OCI-M2 (cell line): ENCODE data around the gene PLET1.
"Not testable (repeated sequence)": the region's sequence is repeated elsewhere in the genome, so short reads cannot be mapped to it uniquely, and the experiment has no call there.

Experiments
- DNase-seq: peaks from one replicate; lab custom pipeline; 2025; ENCODE audit not compliant: unreplicated experiment; lab: John Stamatoyannopoulos, UW

The PLET1 gene

DNA sequence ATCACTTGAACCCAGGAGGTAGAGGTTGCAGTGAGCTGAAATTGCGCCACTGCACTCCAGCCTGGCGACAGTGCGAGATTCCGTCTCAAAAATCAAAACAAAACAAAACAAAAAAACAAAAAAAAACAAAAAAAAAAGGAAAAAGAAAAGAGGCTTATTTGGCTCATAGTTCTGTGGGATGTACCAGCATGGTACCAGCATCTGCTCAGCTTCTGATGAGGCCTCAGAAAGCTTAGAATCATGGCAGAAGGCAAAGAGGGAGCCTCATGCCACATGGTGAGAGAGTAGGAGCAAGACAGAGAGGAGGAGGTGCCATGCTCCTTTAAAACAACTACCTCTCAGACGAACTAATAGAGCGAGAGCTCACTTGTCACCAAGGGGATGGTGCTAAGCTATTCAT, 45.0 kb downstream of the PLET1 start:
- no peak for DNase-seq

DNA sequence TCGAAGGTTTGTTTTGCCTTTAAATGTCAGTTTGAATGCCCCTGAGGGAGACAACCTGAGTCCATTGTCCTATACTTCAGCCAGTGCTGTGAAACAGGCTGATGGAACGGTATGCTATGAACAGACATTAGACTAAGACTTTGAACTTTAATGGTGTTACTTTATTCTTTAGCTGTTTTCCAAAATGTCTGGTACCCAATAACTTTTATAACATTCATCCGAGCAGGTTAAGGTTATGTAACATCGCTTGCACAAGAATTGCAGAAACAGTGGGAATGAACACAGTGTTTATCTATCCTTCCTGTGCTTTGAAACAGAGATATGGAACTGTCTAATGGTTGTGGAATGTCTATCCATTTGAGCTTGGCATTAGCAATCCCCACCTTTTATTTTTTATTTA, 46.9 kb downstream of the PLET1 start:
- DNase-seq: no peak

DNA sequence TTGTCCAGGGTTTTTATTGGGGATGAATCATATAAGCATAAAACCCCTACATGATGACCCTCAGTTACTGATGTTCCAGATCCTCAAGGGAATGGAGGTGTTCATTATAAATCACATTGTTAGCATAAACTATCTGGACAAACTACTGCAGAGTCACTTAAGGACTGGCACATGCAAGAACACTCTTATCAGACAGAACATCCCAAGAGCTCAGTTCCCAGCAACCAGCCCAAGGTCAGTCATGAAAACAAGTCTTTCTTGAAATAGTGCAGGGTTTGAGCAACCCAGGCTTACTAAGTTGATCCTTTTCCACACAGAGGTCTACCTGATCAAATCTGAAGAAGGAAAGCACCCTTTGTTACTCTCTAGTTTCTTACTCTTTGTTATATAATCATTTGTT, 48.0 kb downstream of the PLET1 start:
- DNase-seq: no peak

DNA sequence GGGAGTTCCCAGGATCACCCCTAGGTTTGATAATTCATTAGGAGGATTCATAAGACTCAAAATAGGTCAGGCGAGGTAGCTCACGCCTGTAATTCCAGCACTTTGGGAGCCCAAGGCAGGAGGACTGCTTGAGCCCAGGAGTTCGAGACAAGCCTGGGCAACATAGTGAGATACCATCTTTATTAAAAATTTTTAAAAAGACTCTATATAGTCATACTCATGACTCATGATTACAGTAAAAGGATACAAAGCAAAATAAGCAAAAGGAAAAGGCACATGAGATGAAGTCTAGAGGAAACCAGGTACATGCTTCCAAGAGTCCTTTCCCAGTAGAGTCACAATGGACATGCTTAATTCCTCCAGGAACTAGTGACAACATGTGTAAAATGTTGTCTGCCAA, 48.4 kb downstream of the PLET1 start:
- no peak for DNase-seq

DNA sequence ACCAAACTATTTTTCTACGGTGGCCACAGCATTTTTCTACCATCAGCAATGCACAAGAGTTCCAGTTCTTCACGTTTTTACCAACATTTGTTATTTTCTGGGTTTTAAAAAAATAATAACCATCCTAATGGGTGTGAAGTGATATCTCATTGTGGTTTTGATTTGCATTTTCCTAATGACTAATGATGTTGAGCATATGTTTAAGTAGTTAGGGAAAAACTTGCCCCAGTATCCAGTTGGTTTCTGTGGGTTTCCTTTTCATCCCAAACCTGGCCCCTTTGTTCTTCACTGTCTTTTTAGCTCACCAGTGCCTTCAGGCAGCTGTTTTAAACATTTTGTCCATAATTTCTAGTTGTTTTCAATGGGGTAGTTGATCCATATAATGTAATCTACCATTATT, 49.1 kb downstream of the PLET1 start:
- no peak for DNase-seq

DNA sequence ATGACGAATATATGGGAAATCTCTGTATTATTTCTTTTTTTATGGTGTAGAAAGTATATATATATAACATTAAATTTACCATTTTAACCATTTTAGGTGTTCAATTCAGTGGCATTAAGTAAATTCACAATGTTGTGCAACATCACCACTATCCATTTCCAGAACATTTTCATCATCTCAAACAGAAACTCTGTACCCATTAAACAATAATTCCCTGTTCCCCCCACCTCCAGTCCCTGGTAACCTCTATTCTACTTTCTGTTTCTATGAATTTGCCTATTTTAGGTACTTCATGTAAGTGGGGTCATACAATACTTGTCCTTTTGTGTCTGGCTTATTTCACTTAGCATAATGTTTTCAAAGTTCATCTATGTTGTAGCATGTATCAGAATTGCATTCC, 49.8 kb downstream of the PLET1 start:
- no peak for DNase-seq

DNA sequence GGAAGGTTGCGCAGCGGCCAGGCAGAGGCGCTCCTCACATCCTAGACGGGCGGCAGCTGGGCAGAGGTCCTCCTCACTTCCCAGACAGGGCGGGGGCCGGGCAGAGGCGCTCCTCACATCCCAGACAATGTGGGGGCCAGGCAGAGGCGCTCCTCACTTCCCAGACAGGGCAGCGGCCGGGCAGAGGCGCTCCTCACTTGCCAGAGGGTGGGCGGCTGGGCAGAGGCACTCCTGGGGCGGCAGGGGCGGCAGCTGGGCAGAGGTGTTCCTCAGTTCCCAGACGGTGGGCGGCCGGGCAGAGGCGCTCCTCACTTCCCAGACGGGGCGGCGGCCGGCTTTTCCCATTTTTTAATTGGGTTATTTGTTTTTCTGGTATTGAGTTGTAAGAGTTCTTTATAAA, 54.6 kb downstream of the PLET1 start:
- no peak for DNase-seq

DNA sequence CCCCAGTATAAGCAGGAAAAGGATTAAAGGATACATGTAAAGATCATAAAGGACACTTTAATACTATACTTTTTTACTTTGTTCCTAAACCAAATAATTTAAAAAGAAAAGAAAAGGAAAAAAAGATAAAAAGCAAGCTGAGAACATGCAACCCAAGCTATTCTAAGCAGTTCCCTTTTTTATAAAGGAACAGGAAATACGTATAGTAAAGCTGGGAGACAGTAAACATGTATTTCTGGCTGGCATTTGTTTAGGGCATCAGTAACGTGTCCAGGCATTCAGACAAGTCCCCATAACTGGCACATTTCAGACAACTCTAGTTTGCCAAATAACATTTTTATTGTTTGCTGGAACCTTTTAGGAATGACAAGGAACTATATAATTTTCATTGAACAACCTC, 60.4 kb downstream of the PLET1 start:
- DNase-seq: no peak

DNA sequence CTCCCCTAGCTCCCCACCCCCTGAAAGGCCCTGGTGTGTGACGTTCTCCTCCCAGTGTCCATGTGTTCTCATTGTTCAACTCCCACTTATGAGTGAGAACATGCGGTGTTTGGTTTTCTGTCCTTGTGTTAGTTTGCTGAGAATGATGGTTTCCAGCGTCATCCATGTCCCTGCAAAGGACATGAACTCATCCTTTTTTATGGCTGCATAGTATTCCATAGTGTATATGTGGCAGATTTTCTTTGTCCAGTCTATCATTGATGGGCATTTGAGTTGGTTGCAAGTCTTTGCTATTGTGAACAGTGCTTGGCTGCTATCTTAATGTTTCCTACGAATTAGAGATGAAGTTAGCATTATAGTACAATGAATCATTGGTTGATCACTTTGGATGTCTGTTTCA, 61.6 kb downstream of the PLET1 start:
- not testable (repeated sequence) for DNase-seq
